GM13977 (cell line): ENCODE data around the gene GABPB2.
"Not testable (repeated sequence)": the region's sequence is repeated elsewhere in the genome, so short reads cannot be mapped to it uniquely, and the experiment has no call there.

Experiments used
- DNase-seq: peaks from one replicate; pipeline ENCODE4 v3.0.0; 2012; ENCODE audit warnings: low spot score
- in situ Hi-C: fragments of 300-500 bp; cut with MboI; formaldehyde crosslinking; loops from one replicate; pipeline ENCODE4 v1.12.0; 2022; ENCODE audit warnings: low sequenced_read_pairs, low pct_unique_long_range_greater_than_20kb, mixed read lengths, inconsistent platforms; ENCODE audit not compliant: unreplicated experiment
- TF ChIP-seq, protein P1 (sequence below): IDR thresholded peaks from 2 replicates; pipeline ENCODE4 v1.5.1; 2012; ENCODE audit warnings: mild to moderate bottlenecking, control low read depth; ENCODE audit not compliant: insufficient read depth; ENCODE audit errors: extremely low read depth, missing control alignments

The GABPB2 gene

DNA sequence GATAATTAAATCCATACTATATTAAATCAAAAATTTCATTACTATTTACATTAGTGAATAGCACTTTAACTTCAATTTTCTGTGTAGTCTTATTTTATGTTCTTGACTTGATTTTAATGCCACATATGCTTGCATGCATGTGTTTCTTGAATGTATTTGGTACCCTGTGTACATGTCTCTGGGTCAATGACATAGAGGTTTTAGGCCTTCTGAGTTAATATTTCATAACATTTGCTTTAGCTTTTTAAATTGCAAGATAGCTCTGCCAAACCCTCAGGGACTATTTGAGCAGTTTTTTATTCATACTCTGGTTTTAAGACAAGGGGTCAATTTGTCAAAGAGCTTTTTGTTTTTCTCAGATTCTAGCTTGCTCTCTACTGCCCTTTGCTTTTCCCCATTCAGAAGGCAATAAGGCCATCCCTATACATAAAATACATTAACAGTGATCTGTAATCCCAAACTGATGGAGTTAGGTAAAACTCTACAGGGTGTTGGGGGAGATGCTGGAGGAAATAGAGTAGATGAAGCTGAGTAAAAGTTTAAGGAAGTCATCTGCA, 5.4 kb upstream of the GABPB2 start:
- in situ Hi-C loops, result no loop called here
- TF ChIP-seq, protein P1, sequence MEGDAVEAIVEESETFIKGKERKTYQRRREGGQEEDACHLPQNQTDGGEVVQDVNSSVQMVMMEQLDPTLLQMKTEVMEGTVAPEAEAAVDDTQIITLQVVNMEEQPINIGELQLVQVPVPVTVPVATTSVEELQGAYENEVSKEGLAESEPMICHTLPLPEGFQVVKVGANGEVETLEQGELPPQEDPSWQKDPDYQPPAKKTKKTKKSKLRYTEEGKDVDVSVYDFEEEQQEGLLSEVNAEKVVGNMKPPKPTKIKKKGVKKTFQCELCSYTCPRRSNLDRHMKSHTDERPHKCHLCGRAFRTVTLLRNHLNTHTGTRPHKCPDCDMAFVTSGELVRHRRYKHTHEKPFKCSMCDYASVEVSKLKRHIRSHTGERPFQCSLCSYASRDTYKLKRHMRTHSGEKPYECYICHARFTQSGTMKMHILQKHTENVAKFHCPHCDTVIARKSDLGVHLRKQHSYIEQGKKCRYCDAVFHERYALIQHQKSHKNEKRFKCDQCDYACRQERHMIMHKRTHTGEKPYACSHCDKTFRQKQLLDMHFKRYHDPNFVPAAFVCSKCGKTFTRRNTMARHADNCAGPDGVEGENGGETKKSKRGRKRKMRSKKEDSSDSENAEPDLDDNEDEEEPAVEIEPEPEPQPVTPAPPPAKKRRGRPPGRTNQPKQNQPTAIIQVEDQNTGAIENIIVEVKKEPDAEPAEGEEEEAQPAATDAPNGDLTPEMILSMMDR, result no peak
- no peak for DNase-seq

DNA sequence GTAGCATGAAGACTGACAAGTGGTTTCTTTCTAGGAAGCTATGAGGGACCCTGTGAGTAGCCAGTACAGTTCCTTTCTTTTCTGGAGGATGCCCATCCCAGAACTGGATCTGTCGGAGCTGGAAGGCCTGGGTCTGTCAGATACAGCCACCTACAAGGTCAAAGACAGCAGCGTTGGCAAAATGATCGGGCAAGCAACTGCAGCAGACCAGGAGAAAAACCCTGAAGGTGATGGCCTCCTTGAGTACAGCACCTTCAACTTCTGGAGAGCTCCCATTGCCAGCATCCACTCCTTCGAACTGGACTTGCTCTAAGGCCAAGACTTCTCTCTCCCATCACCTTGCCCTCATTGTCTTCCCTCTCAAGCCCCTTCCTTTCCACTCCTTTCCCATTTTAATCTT, 3.4 kb upstream of the GABPB2 start:
- in situ Hi-C loops, result no loop called here
- DNase-seq, result no peak
- TF ChIP-seq, protein P1, result no peak

DNA sequence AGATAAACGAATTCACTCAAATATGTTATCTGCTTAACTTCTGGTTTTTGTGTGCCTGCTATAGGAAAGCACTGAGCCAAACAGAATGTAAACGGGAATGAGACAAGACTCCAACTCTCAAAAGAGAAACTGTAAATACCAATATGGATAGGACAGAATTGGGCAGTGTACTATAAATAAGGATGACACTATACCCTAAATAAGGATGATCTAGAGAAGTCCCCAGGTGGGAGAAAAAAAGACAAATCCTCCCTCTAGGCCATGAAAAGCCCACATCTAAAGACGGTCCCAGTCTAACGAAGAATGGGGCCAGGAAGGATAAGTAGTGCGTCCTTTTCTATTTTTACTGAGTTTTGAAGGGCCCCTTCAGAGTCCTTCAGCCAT, 1.5 kb upstream of the GABPB2 start:
- no peak for DNase-seq
- in situ Hi-C loops, result no loop called here
- TF ChIP-seq, protein P1, result no peak

DNA sequence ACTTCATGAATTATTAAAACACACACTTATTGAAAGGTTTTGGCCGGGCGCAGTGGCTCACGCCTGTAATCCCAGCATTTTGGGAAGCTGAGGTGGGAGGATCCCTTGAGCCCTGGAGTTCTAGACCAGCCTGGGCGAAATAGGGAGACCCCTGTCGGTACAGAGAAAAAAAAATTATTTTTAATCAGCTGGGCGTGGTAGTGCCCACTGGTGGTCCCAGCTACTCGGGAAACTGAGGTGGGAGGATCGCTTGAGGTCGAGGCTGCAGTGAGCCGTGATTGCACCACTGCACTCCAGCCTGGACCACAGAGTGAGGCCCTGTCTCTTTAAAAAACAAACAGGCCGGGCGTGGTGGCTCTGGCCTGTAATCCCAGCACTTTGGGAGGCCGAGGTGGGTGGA, 1.7 kb downstream of the GABPB2 start:
- TF ChIP-seq, protein P1, result no peak
- in situ Hi-C loops, result no loop called here
- no peak for DNase-seq

DNA sequence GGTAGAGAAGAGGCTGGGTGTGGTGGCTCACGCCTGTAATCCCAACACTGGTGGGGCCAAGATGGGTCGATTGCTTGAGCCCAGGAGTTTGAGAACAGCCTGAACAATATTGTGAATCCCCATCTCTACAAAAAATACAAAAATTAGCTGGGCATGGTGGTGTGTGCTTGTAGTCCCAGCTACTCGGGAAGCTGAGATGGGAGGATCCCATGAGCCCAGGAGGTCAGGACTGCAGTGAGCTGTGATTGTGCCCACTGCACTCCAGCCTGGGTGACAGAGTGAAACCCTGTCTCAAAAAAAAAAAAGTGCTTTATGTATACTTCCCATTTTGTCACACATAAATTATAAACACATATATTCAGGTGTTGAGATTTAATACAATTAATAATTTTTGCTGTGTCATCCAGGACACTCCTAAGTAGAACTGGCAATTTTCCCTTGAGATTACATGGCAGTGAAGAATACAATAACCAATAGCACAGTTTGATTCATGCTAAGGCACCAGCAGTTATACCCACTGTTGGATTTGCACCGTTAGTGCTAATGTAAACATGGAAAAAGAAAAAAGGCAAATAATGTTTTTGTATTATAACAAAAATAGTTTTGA, 15.5 kb downstream of the GABPB2 start:
- no peak for DNase-seq
- in situ Hi-C loops, result no loop called here
- TF ChIP-seq, protein P1, result no peak

DNA sequence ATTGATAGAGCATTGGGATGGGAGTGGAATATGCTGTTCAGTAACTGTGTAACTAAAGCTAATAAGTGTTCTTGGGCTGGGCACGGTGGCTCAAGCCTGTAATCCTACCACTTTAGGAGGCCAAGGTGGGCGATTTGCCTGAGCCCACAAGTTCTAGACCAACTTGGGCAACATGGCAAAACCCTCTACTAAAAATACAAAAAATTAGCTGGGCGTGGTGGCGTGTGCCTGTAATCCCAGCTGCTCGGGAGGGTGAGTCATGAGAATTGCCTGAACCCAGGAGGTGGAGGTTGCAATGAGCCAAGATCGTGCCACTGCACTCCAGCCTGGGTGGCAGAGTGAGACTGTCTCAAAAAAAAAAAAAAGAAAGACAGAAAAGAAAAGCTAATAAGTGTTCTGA, 26.9 kb downstream of the GABPB2 start:
- in situ Hi-C loops, DNase-seq: not testable (repeated sequence)

DNA sequence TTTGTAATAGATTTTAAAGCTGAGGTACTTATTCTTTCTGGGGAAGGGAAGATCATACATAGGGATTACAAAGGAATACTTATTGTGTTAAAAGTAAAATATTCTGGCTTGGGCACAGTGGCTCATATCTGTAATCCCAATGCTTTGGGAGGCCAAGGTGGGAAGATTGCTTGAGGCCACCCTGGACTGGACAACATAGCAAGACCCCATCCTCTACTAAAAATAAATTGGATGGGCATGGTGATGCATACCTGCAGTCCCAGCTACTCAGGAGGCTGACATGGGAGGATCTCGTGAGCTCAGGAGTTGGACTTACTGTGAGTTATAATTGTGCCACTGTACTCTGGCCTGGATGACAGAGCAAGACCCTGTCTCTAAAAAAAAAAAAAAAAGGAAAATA, 27.6 kb downstream of the GABPB2 start:
- in situ Hi-C loops, result no loop called here
- DNase-seq, result no peak
- TF ChIP-seq, protein P1, result no peak
